ENCODE data around the gene CKS1B. TPM values are rescaled to one million over a fixed set of nuclear protein-coding genes. Genes with fewer than 3 reads are reported as not detected.

Gene CKS1B
- polyA plus RNA-seq, 1 donor from 2014 or later: 102 TPM

- Mint-ChIP-seq H3K27me3 (no peaks in the 10 kb centered on the region), H3K4me3 (peak within 1 kb of the TSS; percentile 96 to 100 (median 97)), H3K36me3 (peaks cover 7% of the 10 kb centered on the region), H3K9me3 (no peaks in the 10 kb centered on the region), H3K4me1 (peaks cover 47 to 48% (median 48%) of the 10 kb centered on the region in 3 donors), H3K27ac (peak within 1 kb of the TSS; percentile 99)
Observed at GRCh38 chr1:154955718-154956543, 18.6 kb upstream of the CKS1B start, which contains the start of gene PBXIP1. Gene PBXIP1, minus strand, starts transcription at chr1:154956099. Its CDS starts 2,378 bp downstream, at chr1:154953721.

GRCh38 chr1:154956544-154956941 is 17.9 kb upstream of the CKS1B start:
- Mint-ChIP-seq H3K27me3 (no peaks in the 10 kb centered on the region), H3K4me3 (peak overlapping the region; percentile 96 to 100 (median 97)), H3K9me3 (no peaks in the 10 kb centered on the region), H3K27ac (peak overlapping the region; percentile 99), H3K36me3 (peaks cover 7% of the 10 kb centered on the region), H3K4me1 (peaks cover 47 to 51% (median 48%) of the 10 kb centered on the region in 3 donors)

- Mint-ChIP-seq H3K27me3 (no peaks in the 10 kb centered on the region), H3K4me3 (peak overlapping the region in 2 of 4 donors; percentile 78 to 98)
Observed at GRCh38 chr1:154957091-154957657, 17.3 kb upstream of the CKS1B start.

GRCh38 chr1:154958036-154958435 is 16.4 kb upstream of the CKS1B start:
- peak overlapping the region; percentile 77 to 99 (median 99) for H3K27ac Mint-ChIP-seq
- H3K4me1 Mint-ChIP-seq: peaks cover 38 to 48% (median 41%) of the 10 kb centered on the region in 3 donors
- H3K36me3 Mint-ChIP-seq: peaks cover 7% of the 10 kb centered on the region
- H3K9me3 Mint-ChIP-seq: no peaks in the 10 kb centered on the region
- no peaks in the 10 kb centered on the region for H3K27me3 Mint-ChIP-seq
- H3K4me3 Mint-ChIP-seq: peak overlapping the region in 2 of 4 donors; percentile 78 to 98

More at GRCh38 chr1:154957091-154957657, 17.3 kb upstream of the CKS1B start:
- Mint-ChIP-seq H3K27ac (peak overlapping the region in 2 of 3 donors; percentile 99), H3K36me3 (peaks cover 7% of the 10 kb centered on the region), H3K9me3 (no peaks in the 10 kb centered on the region), H3K4me1 (peaks cover 41 to 47% (median 44%) of the 10 kb centered on the region in 3 donors)

GRCh38 chr1:154958681-154959425 is 15.6 kb upstream of the CKS1B start:
- H3K27ac Mint-ChIP-seq: peak overlapping the region in 1 of 3 donors; percentile 99
- peaks cover 3% of the 10 kb centered on the region for H3K36me3 Mint-ChIP-seq
- no peaks in the 10 kb centered on the region for H3K9me3 Mint-ChIP-seq
- peaks cover 36 to 45% (median 37%) of the 10 kb centered on the region in 3 donors for H3K4me1 Mint-ChIP-seq
- H3K4me3 Mint-ChIP-seq: peak overlapping the region in 3 of 4 donors; percentile 72 to 98 (median 84)
- H3K27me3 Mint-ChIP-seq: no peaks in the 10 kb centered on the region

GRCh38 chr1:154959426-154959780 is 15.1 kb upstream of the CKS1B start:
- Mint-ChIP-seq H3K27ac (no peak overlapping the region), H3K4me3 (peak overlapping the region in 2 of 4 donors; percentile 39 to 72), H3K4me1 (peaks cover 32 to 39% (median 32%) of the 10 kb centered on the region in 3 donors), H3K9me3 (no peaks in the 10 kb centered on the region), H3K36me3 (peaks cover 2% of the 10 kb centered on the region), H3K27me3 (no peaks in the 10 kb centered on the region)

- Mint-ChIP-seq H3K36me3 (no peaks in the 10 kb centered on the region), H3K27ac (peak overlapping the region; percentile 85 to 97 (median 96)), H3K4me3 (peak overlapping the region; percentile 87 to 98 (median 96)), H3K4me1 (peaks cover 26 to 28% (median 26%) of the 10 kb centered on the region in 3 donors), H3K9me3 (no peaks in the 10 kb centered on the region), H3K27me3 (no peaks in the 10 kb centered on the region)
Observed at GRCh38 chr1:154960446-154961136, 13.9 kb upstream of the CKS1B start.

GRCh38 chr1:154961207-154962155 is 13.0 kb upstream of the CKS1B start, which contains the start of gene PYGO2:
Gene PYGO2, minus strand, starts transcription at chr1:154961782. Its CDS starts 206 bp downstream, at chr1:154961576.
- Mint-ChIP-seq H3K4me1 (peaks cover 19 to 21% (median 19%) of the 10 kb centered on the region in 3 donors), H3K36me3 (no peaks in the 10 kb centered on the region), H3K27me3 (no peaks in the 10 kb centered on the region), H3K9me3 (no peaks in the 10 kb centered on the region), H3K27ac (peak within 1 kb of the TSS; percentile 89 to 97 (median 96)), H3K4me3 (peak within 1 kb of the TSS; percentile 87 to 98 (median 96))

- H3K4me3 Mint-ChIP-seq: peak overlapping the region; percentile 84 to 98 (median 94)
- H3K9me3 Mint-ChIP-seq: no peaks in the 10 kb centered on the region
- no peaks in the 10 kb centered on the region for H3K27me3 Mint-ChIP-seq
- no peaks in the 10 kb centered on the region for H3K36me3 Mint-ChIP-seq
- H3K4me1 Mint-ChIP-seq: peaks cover 18 to 19% (median 19%) of the 10 kb centered on the region in 3 donors
- H3K27ac Mint-ChIP-seq: peak overlapping the region; percentile 82 to 96 (median 89)
Observed at GRCh38 chr1:154962156-154962749, 12.2 kb upstream of the CKS1B start.

- peaks cover 18 to 19% (median 19%) of the 10 kb centered on the region in 3 donors for H3K4me1 Mint-ChIP-seq
- H3K4me3 Mint-ChIP-seq: peak overlapping the region; percentile 84 to 98 (median 94)
- H3K9me3 Mint-ChIP-seq: no peaks in the 10 kb centered on the region
- no peaks in the 10 kb centered on the region for H3K36me3 Mint-ChIP-seq
- H3K27ac Mint-ChIP-seq: peak overlapping the region in 2 of 3 donors; percentile 89 to 96
- H3K27me3 Mint-ChIP-seq: no peaks in the 10 kb centered on the region
Observed at GRCh38 chr1:154962795-154963330, 11.6 kb upstream of the CKS1B start.

- Mint-ChIP-seq H3K9me3 (no peaks in the 10 kb centered on the region), H3K27me3 (no peaks in the 10 kb centered on the region), H3K4me3 (peak overlapping the region in 3 of 4 donors; percentile 12 to 58 (median 34)), H3K36me3 (no peaks in the 10 kb centered on the region), H3K4me1 (peaks cover 18 to 19% (median 19%) of the 10 kb centered on the region in 3 donors), H3K27ac (peak overlapping the region; percentile 53 to 96 (median 93))
Observed at GRCh38 chr1:154963643-154964042, 10.8 kb upstream of the CKS1B start.

- peak overlapping the region in 3 of 4 donors; percentile 17 to 34 (median 33) for H3K4me3 Mint-ChIP-seq
- no peaks in the 10 kb centered on the region for H3K27me3 Mint-ChIP-seq
- H3K36me3 Mint-ChIP-seq: no peaks in the 10 kb centered on the region
- H3K4me1 Mint-ChIP-seq: peaks cover 18 to 21% (median 19%) of the 10 kb centered on the region in 3 donors
- peak overlapping the region in 1 of 3 donors; percentile 76 for H3K27ac Mint-ChIP-seq
- H3K9me3 Mint-ChIP-seq: no peaks in the 10 kb centered on the region
Observed at GRCh38 chr1:154964359-154964758, 10.1 kb upstream of the CKS1B start.

GRCh38 chr1:154966111-154966510 is 8.4 kb upstream of the CKS1B start:
- Mint-ChIP-seq H3K27me3 (no peaks in the 10 kb centered on the region), H3K36me3 (no peaks in the 10 kb centered on the region), H3K4me3 (no peak overlapping the region), H3K9me3 (no peaks in the 10 kb centered on the region), H3K4me1 (peaks cover 10 to 19% (median 13%) of the 10 kb centered on the region in 3 donors), H3K27ac (no peak overlapping the region)
